ENCODE data around the gene BRI3.

The BRI3 gene

DNA sequence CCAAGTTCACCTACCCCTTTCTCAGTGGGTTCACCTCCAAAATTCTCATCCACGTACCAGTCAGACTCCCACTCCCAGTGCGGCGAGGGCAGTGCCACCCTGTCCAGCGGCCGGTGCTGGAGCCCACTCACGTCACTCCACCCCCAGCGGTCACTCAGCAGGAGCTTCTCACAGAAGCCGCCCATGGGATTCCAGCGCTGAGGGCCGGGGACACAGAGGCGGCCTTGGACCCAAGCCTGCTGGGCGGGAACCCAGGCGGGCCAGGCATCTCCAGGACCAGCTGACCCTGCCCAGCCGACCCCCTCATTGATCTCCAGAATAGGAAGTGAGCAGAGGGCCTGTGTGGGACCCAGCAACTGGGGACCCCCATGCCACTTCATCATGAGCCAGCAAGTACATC is 36.6 kb upstream of the BRI3 start:
- Mint-ChIP-seq H3K36me3 (ENCODE audit: low read depth) (peaks cover 19% of the 10 kb centered on the region), H3K4me3 (no peak overlapping the region), H3K27ac (no peak overlapping the region), H3K9me3 (no peaks in the 10 kb centered on the region), H3K4me1 (ENCODE audit: low read depth) (peaks cover 18% of the 10 kb centered on the region), H3K27me3 (no peaks in the 10 kb centered on the region)

DNA sequence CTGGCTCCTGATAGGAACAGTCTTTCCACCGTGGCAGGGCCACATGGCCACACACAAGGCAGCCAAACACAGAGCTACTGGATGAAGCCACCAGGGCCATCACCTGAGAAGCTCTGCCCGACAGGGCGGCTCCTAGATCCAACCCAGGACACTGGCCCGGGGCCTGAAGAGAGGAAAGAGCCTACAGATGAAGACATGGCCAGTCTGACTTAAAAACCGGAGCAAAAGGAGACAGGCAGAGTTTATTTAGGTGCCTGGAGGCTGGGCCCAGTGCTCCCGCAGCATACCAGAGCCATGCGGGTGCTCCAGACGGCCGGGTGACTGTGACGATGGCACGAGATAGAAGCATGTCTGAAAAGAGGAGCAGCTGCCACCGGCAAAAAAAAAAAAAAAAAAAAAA is 33.3 kb upstream of the BRI3 start:
- Mint-ChIP-seq H3K4me3 (no peak overlapping the region), H3K36me3 (ENCODE audit: low read depth) (peaks cover 11% of the 10 kb centered on the region), H3K9me3 (no peaks in the 10 kb centered on the region), H3K27me3 (no peaks in the 10 kb centered on the region), H3K27ac (no peak overlapping the region), H3K4me1 (ENCODE audit: low read depth) (peaks cover 44% of the 10 kb centered on the region)

GRCh38 chr7:98249106-98249505 is 32.4 kb upstream of the BRI3 start:
- H3K4me3 Mint-ChIP-seq = peak overlapping the region; percentile 48
- H3K9me3 Mint-ChIP-seq = no peaks in the 10 kb centered on the region

DNA sequence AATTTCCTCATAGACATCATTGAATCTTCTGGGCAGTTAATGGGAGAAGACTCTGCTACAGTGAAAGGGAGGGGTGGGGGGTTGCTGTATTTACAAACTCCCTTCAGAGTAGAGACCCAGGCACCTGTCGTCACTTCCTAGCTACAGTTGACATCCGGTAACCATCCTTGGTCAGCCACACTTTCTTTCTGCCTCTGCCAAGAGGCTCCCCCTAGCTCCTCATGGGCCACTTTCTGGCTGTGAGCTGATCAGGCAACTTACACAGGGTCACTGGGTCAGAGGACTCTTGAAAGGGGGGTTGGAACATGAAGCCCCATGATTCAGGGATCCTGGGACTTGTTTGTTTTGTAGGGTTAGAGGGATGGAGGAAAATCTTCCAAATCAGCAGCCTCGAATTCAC is 30.7 kb upstream of the BRI3 start:
- peaks cover 59% of the 10 kb centered on the region for H3K4me1 Mint-ChIP-seq (ENCODE audit: low read depth)
- H3K4me3 Mint-ChIP-seq = peak overlapping the region; percentile 97
- no peaks in the 10 kb centered on the region for H3K27me3 Mint-ChIP-seq
- H3K27ac Mint-ChIP-seq = peak overlapping the region; percentile 90
- peaks cover 13% of the 10 kb centered on the region for H3K36me3 Mint-ChIP-seq (ENCODE audit: low read depth)
- H3K9me3 Mint-ChIP-seq = no peaks in the 10 kb centered on the region

More at GRCh38 chr7:98249106-98249505, 32.4 kb upstream of the BRI3 start:
- Mint-ChIP-seq H3K27me3 (no peaks in the 10 kb centered on the region), H3K27ac (peak overlapping the region; percentile 93), H3K36me3 (ENCODE audit: low read depth) (peaks cover 11% of the 10 kb centered on the region), H3K4me1 (ENCODE audit: low read depth) (peaks cover 49% of the 10 kb centered on the region)

DNA sequence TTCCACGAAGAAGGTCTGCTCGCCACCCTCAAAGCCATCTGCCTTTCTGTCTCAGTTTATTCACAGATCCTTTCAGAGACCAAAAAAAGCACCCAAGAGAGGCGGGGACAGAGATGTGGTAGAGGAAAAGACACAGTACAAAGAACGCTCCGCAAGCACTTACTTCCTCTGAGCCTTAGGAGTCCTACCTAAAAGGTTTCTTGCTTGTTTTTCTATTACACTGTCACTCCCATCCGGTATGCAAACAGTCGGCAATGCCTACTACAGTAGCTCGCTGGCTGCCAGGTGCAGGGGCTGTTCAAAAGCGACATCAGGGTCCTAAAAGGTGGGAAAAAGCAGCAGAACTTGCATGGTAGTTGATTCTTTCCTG is 30.3 kb upstream of the BRI3 start:
- H3K4me3 Mint-ChIP-seq = peak overlapping the region; percentile 97
- peaks cover 61% of the 10 kb centered on the region for H3K4me1 Mint-ChIP-seq (ENCODE audit: low read depth)
- H3K9me3 Mint-ChIP-seq = no peaks in the 10 kb centered on the region
- H3K27me3 Mint-ChIP-seq = no peaks in the 10 kb centered on the region
- peak overlapping the region; percentile 90 for H3K27ac Mint-ChIP-seq
- peaks cover 13% of the 10 kb centered on the region for H3K36me3 Mint-ChIP-seq (ENCODE audit: low read depth)

DNA sequence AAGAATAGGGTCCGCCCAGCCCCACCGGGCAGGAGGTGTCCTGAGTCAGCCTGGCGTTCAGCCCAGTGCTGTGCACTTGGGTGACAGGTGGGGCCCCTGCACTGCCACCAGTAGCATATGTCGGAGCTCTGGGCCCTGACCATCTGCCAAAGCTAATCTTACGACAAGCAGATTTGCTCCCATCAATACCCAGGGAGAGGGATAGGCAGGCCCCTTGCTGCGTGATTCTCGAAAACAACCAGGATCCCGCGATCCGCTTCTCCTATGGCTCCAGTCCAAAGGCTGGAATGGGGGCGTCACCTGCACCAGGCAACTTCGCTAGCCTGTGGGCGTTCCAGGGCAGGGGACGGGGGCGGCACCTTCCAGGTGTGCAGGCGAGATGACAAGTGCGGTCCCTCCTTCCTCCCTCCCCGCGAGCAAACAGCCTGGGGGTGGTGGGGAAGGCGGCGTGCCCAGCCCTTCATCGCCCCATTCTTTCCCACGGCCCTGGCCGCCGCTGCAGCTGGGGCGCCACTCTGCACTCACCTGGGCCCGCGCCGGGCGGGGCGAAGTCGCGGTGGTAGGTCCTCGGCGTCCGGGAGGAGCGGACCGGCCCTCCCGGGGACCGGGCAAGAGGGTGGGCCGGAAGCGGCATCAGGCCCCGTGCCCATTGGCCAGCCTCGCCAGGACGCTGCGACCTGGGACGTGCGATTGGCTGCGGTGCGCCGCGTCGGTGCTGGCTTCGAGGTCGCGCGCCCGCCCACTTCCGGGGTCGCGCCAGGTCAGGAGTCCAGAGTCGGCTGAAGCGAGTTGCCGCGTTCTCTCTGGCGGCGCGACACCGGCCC is 29.7 kb upstream of the BRI3 start, which contains the start of gene TECPR1:
Gene TECPR1, minus strand, starts transcription at position 632 of the 824 bp plus-strand sequence. CDS start 6,086 bp downstream, outside the sequence.
- Mint-ChIP-seq H3K27me3 (no peaks in the 10 kb centered on the region), H3K4me1 (ENCODE audit: low read depth) (peaks cover 64% of the 10 kb centered on the region), H3K4me3 (peak within 1 kb of the TSS; percentile 97), H3K9me3 (no peaks in the 10 kb centered on the region), H3K36me3 (ENCODE audit: low read depth) (peaks cover 15% of the 10 kb centered on the region), H3K27ac (peak within 1 kb of the TSS; percentile 90)

DNA sequence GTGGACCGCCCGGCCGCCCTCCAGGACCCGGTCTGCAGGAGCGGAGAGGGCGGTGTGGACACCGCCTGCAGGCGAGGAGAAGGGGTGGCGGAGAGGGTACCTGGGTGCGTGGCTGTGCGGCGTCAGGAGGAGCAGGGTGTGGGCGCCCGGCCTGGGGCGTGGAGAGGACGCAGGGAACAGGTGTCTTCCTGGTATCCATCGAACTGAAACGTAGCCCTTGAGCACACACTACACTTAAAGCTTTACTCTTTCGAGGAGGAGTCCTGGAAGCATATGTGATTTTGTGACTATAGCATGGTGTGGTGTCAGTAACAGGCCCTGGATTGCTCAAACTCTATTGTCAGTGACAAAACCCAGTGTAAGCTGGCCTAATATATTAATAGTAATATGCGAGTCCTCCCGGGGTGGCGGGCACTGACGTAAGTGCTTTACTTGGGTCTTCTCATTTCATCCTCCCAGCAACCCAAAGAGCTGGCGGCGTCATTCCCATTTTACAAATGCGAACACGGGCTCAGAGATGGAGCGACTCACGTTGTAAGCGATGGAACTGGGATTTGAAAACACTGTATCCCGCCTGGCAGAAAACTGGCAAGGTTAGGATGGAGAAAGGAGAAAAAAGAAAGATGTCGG is 28.9 kb upstream of the BRI3 start:
- peaks cover 64% of the 10 kb centered on the region for H3K4me1 Mint-ChIP-seq (ENCODE audit: low read depth)
- H3K4me3 Mint-ChIP-seq = peak overlapping the region; percentile 97
- H3K27ac Mint-ChIP-seq = peak overlapping the region; percentile 89
- H3K36me3 Mint-ChIP-seq (ENCODE audit: low read depth) = peaks cover 19% of the 10 kb centered on the region
- H3K27me3 Mint-ChIP-seq = no peaks in the 10 kb centered on the region
- no peaks in the 10 kb centered on the region for H3K9me3 Mint-ChIP-seq

GRCh38 chr7:98254516-98254915 is 27.0 kb upstream of the BRI3 start:
- H3K27me3 Mint-ChIP-seq = no peaks in the 10 kb centered on the region
- H3K27ac Mint-ChIP-seq = no peak overlapping the region
- peaks cover 49% of the 10 kb centered on the region for H3K4me1 Mint-ChIP-seq (ENCODE audit: low read depth)
- H3K9me3 Mint-ChIP-seq = no peaks in the 10 kb centered on the region
- H3K4me3 Mint-ChIP-seq = no peak overlapping the region
- H3K36me3 Mint-ChIP-seq (ENCODE audit: low read depth) = peaks cover 28% of the 10 kb centered on the region

- Mint-ChIP-seq H3K4me3 (no peak overlapping the region), H3K27me3 (no peaks in the 10 kb centered on the region), H3K27ac (no peak overlapping the region), H3K9me3 (no peaks in the 10 kb centered on the region), H3K36me3 (ENCODE audit: low read depth) (peaks cover 27% of the 10 kb centered on the region), H3K4me1 (ENCODE audit: low read depth) (peaks cover 44% of the 10 kb centered on the region)
These were observed 26.4 kb upstream of the BRI3 start for GRCh38 chr7:98254951-98255610.

GRCh38 chr7:98256431-98256830 is 25.1 kb upstream of the BRI3 start:
- H3K27ac Mint-ChIP-seq = no peak overlapping the region
- H3K9me3 Mint-ChIP-seq = no peaks in the 10 kb centered on the region
- no peaks in the 10 kb centered on the region for H3K27me3 Mint-ChIP-seq
- H3K36me3 Mint-ChIP-seq (ENCODE audit: low read depth) = peaks cover 37% of the 10 kb centered on the region
- H3K4me1 Mint-ChIP-seq (ENCODE audit: low read depth) = peaks cover 30% of the 10 kb centered on the region
- no peak overlapping the region for H3K4me3 Mint-ChIP-seq

DNA sequence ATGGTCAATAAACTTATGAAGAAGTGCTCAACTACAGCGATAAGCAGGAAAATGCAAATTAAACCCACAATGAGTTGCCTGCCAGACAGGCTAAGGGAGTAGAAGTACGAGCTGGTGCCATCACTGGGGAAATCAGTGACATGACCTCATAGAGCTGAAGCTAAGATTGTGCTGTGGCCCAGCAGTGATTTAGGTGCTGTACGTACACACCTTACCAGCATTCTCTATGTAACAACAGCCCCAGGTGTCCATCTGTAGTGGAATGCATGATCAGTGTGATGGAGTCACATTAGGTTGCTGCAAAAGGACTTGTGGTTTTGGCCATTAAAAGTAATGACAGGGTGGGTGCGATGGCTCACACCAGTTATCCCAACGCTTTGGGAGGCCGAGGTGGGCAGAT is 23.8 kb upstream of the BRI3 start:
- H3K9me3 Mint-ChIP-seq = no peaks in the 10 kb centered on the region
- H3K4me1 Mint-ChIP-seq (ENCODE audit: low read depth) = peaks cover 25% of the 10 kb centered on the region
- H3K27ac Mint-ChIP-seq = no peak overlapping the region
- H3K4me3 Mint-ChIP-seq = no peak overlapping the region
- no peaks in the 10 kb centered on the region for H3K27me3 Mint-ChIP-seq
- peaks cover 47% of the 10 kb centered on the region for H3K36me3 Mint-ChIP-seq (ENCODE audit: low read depth)

DNA sequence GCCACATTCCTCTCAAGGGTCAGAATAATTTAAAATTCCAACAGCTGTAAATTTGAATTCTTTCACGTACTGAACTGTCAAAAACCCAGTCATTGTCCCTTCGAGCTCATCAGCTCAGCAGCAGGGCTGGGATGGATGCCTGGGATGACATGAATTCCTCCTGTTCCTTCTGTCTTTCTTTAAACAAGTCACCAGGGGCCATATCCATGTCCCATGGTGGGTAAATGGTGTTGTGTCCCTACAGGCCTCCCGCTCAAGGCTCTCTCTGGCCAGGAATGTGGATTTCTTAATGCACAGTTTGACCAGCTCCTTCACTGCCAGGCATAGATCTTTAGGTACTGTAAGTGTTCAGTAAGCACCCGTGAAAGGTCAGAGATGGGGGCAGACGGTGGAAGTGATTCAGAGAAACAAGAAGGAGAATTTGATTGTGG is 15.6 kb upstream of the BRI3 start:
- peaks cover 4% of the 10 kb centered on the region for H3K4me1 Mint-ChIP-seq (ENCODE audit: low read depth)
- no peak overlapping the region for H3K4me3 Mint-ChIP-seq
- H3K9me3 Mint-ChIP-seq = no peaks in the 10 kb centered on the region
- H3K36me3 Mint-ChIP-seq (ENCODE audit: low read depth) = peaks cover 28% of the 10 kb centered on the region
- H3K27ac Mint-ChIP-seq = peak overlapping the region; percentile 72
- no peaks in the 10 kb centered on the region for H3K27me3 Mint-ChIP-seq

GRCh38 chr7:98266840-98267239 is 14.6 kb upstream of the BRI3 start:
- Mint-ChIP-seq H3K27me3 (no peaks in the 10 kb centered on the region), H3K4me3 (no peak overlapping the region), H3K9me3 (no peaks in the 10 kb centered on the region), H3K4me1 (ENCODE audit: low read depth) (peaks cover 4% of the 10 kb centered on the region), H3K36me3 (ENCODE audit: low read depth) (peaks cover 20% of the 10 kb centered on the region), H3K27ac (no peak overlapping the region)

GRCh38 chr7:98267303-98267702 is 14.2 kb upstream of the BRI3 start:
- Mint-ChIP-seq H3K9me3 (no peaks in the 10 kb centered on the region), H3K4me1 (ENCODE audit: low read depth) (peaks cover 4% of the 10 kb centered on the region), H3K27me3 (no peaks in the 10 kb centered on the region), H3K36me3 (ENCODE audit: low read depth) (peaks cover 18% of the 10 kb centered on the region), H3K4me3 (no peak overlapping the region), H3K27ac (no peak overlapping the region)

DNA sequence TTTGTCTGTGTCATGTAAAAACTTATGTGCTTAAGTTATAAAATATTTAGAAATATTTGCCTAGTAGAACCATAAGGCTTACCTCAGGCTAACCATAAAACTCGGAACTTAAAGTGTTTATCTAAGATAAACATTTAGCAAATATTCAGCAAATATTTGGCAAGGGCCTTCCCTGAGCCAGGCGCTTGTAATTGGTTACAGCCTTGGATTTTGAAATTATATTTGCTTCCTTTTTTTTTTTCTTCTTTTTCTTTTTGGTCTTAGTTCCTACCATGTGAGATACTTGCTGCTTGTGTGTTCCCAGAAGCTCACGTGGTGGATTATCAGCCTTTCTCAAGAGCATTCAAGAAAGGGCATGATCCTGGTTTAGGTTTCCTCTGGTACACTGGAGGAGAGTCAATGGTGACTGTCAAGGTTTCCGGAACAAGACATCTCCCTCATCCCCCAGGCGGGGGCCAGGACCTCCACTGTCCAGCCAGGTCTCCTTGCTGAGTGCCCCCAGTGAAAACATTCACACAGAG is 5.2 kb upstream of the BRI3 start:
- H3K9me3 Mint-ChIP-seq = no peaks in the 10 kb centered on the region
- no peak overlapping the region for H3K4me3 Mint-ChIP-seq
- H3K27me3 Mint-ChIP-seq = no peaks in the 10 kb centered on the region
- H3K36me3 Mint-ChIP-seq (ENCODE audit: low read depth) = no peaks in the 10 kb centered on the region
- H3K27ac Mint-ChIP-seq = no peak overlapping the region
- H3K4me1 Mint-ChIP-seq (ENCODE audit: low read depth) = peaks cover 3% of the 10 kb centered on the region

Data from stimulated activated naive CD8-positive, alpha-beta T cell treated with anti-CD3 and anti-CD28 coated beads, Interleukin-15, Interleukin-2, amounts not matched to agents 100 ng/mL and 50 ng/mL, for 24 hours (primary cell).